Endothelial cell of umbilical vein (primary cell): ENCODE measurements around the gene TSPAN9. TPM values are rescaled to one million over a fixed set of nuclear protein-coding genes. Genes with fewer than 3 reads are reported as not detected.

Source experiments
- BruUV-seq: library from RNA; stranded (reverse); fragments of 400-500 nt; replicated peaks from 2 replicates; lab custom pipeline; 2021; lab: Mats Ljungman, UMichigan
- CTCF ChIA-PET: fragments of 300-600, 350-600 bp; sonication (Branson Sonifier 250); formaldehyde crosslinking; loops from one replicate; lab custom pipeline; 2021; ENCODE audit warnings: antibody characterized with exemption, inconsistent platforms; lab: Charles Lee
- POLR2A ChIA-PET: fragments of 300-600, 350-600 bp; sonication (Branson Sonifier 250); formaldehyde crosslinking; loops from one replicate; lab custom pipeline; 2021; ENCODE audit warnings: antibody characterized with exemption, inconsistent platforms; lab: Charles Lee
- DNase-seq: peaks from one replicate; pipeline ENCODE4 v3.0.0-alpha.2; 2011; ENCODE audit warnings: low read depth, low spot score
- FAIRE-seq: peaks from 2 replicates; lab custom pipeline; 2011; peaks lifted over from hg19 to GRCh38; lab: Jason Lieb, UNC
- H2AFZ ChIP-seq: 2 replicates; pipeline ENCODE4 v1.6.0; 2012; ENCODE audit warnings: low read depth, low read length, control low read depth, inconsistent platforms
- H3K27ac ChIP-seq: 2 replicates; pipeline ENCODE4 v1.5.1; 2011; ENCODE audit warnings: low read depth, mild to moderate bottlenecking, control low read depth, low read length, moderate library complexity; ENCODE audit not compliant: insufficient read depth
- H3K27me3 ChIP-seq, 2 experiments: 2 replicates each; pipeline versions ENCODE4 v1.6.0 to v1.6.1; 2011; ENCODE audit warnings: low read length in 2 of 2, mixed read lengths in 1 of 2; ENCODE audit not compliant: control insufficient read depth in 2 of 2, insufficient read depth in 2 of 2
- H3K36me3 ChIP-seq, 2 experiments: 2 replicates in 1 of 2; 3 replicates in 1 of 2; pipeline ENCODE4 v1.5.1; 2011; ENCODE audit warnings: low read length in 2 of 2, mild to moderate bottlenecking in 1 of 2, moderate library complexity in 1 of 2; ENCODE audit not compliant: control insufficient read depth in 2 of 2, insufficient read depth in 2 of 2; ENCODE audit errors: extremely low read depth in 1 of 2
- H3K4me1 ChIP-seq: 3 replicates; pipeline ENCODE4 v1.5.1; 2011; ENCODE audit warnings: mild to moderate bottlenecking, low read length; ENCODE audit not compliant: control insufficient read depth, insufficient read depth; ENCODE audit errors: extremely low read depth
- H3K4me2 ChIP-seq: 2 replicates; pipeline ENCODE4 v1.6.1; 2011; ENCODE audit warnings: low read length, control low read depth, mixed read lengths; ENCODE audit not compliant: insufficient read depth
- H3K4me3 ChIP-seq, 3 experiments: fragments of 200-600 bp in 1 of 3; sonication (generic), shearing (Covaris generic) in 1 of 3; replicated peaks in 1 of 3; 2 replicates each; pipeline ENCODE4 v1.5.1; 2011 to 2016; ENCODE audit warnings: control low read depth in 3 of 3, low read length in 3 of 3, mild to moderate bottlenecking in 2 of 3, inconsistent platforms in 1 of 3, low read depth in 1 of 3, moderate library complexity in 1 of 3; ENCODE audit not compliant: insufficient read depth in 1 of 3
- H3K79me2 ChIP-seq: 2 replicates; pipeline ENCODE4 v1.6.0; 2012; ENCODE audit warnings: low read length, inconsistent platforms; ENCODE audit not compliant: control insufficient read depth, insufficient read depth
- H3K9ac ChIP-seq: replicated peaks from 2 replicates; pipeline ENCODE3; 2011; ENCODE audit warnings: low read length, control low read depth; ENCODE audit not compliant: insufficient read depth; ENCODE audit errors: extremely low read depth
- H3K9me1 ChIP-seq: replicated peaks from 3 replicates; pipeline ENCODE4 v1.6.0; 2011; ENCODE audit warnings: mild to moderate bottlenecking, low read length; ENCODE audit not compliant: control insufficient read depth, insufficient read depth; ENCODE audit errors: extremely low read depth
- H3K9me3 ChIP-seq: replicated peaks from 2 replicates; pipeline ENCODE4 v1.5.1; 2012; ENCODE audit warnings: low read length, inconsistent platforms; ENCODE audit not compliant: control insufficient read depth, insufficient read depth
- H4K20me1 ChIP-seq: replicated peaks from 2 replicates; pipeline ENCODE3; 2011; ENCODE audit warnings: mild to moderate bottlenecking, low read length; ENCODE audit not compliant: control insufficient read depth, insufficient read depth; ENCODE audit errors: extremely low read depth
- CTCF ChIP-seq, 2 donors: IDR thresholded peaks; 1 replicate in 1 of 2; 2 replicates in 1 of 2; pipeline ENCODE4 v1.5.1; 2011; ENCODE audit warnings: low read length in 2 of 2, mild to moderate bottlenecking in 2 of 2, moderate library complexity in 2 of 2, control low read depth in 1 of 2, inconsistent platforms in 1 of 2, low read depth in 1 of 2; ENCODE audit not compliant: insufficient read depth in 1 of 2; ENCODE audit errors: extremely low read depth in 1 of 2
- EZH2 ChIP-seq: IDR thresholded peaks from 2 replicates; pipeline ENCODE4 v1.6.1; 2012; ENCODE audit warnings: borderline replicate concordance, low read depth, mild to moderate bottlenecking, moderate library complexity, low read length, inconsistent platforms; ENCODE audit not compliant: severe bottlenecking
- FOS ChIP-seq: IDR thresholded peaks from 2 replicates; pipeline ENCODE4 v1.6.1; 2011; ENCODE audit warnings: mild to moderate bottlenecking, low read length, moderate library complexity, borderline replicate concordance; ENCODE audit not compliant: insufficient read depth
- GATA2 ChIP-seq: IDR thresholded peaks from 2 replicates; pipeline ENCODE4 v1.7.0; 2011; ENCODE audit warnings: low read depth, mild to moderate bottlenecking, moderate library complexity, mixed read lengths, low read length; ENCODE audit not compliant: insufficient read length, insufficient read depth
- JUN ChIP-seq: IDR thresholded peaks from 2 replicates; pipeline ENCODE4 v1.6.1; 2011; ENCODE audit warnings: borderline replicate concordance, low read depth; ENCODE audit not compliant: insufficient read length, insufficient read depth
- MAX ChIP-seq: IDR thresholded peaks from 2 replicates; pipeline ENCODE4 v1.6.1; 2011; ENCODE audit not compliant: insufficient read depth, insufficient read length
- MYC ChIP-seq: IDR thresholded peaks from one replicate; pipeline ENCODE4 v1.6.1; 2011; ENCODE audit warnings: mild to moderate bottlenecking, low read depth, low read length
- POLR2A ChIP-seq: IDR thresholded peaks from 2 replicates; pipeline ENCODE4 v1.6.1; 2012; ENCODE audit warnings: low read depth, mild to moderate bottlenecking, control low read depth, low read length
- POLR2AphosphoS5 ChIP-seq: IDR thresholded peaks from 2 replicates; pipeline ENCODE4 v1.6.1; 2012; ENCODE audit warnings: low read depth, mild to moderate bottlenecking, control low read depth, low read length, moderate library complexity; ENCODE audit not compliant: insufficient read depth
- dilution Hi-C: fragments of 300-500 bp; cut with MboI; formaldehyde crosslinking; loops from one replicate; pipeline ENCODE4 v1.15.0; 2019; ENCODE audit warnings: low sequenced_read_pairs; ENCODE audit not compliant: extremely low pct_ligation_motif_present
- intact Hi-C: fragments of 100-400 bp; cut with micrococcal nuclease; formaldehyde crosslinking; loops from one replicate; pipeline ENCODE4 v1.10.0; 2022
- polyA plus RNA-seq, 4 experiments: library from polyadenylated mRNA; depleted of rRNA in 3 of 4; stranded (reverse) in 3 of 4; unstranded in 1 of 4; fragments of >200 nt; gene quantifications; 2 replicates each; pipeline versions ENCODE4 v1.2.1 to v1.2.3, GENCODE V29; 2011 to 2012; ENCODE audit warnings: missing spikeins in 1 of 4
- total RNA-seq: library from RNA; stranded (reverse); gene quantifications from 2 replicates; pipeline ENCODE4 v1.2.3, GENCODE V29; 2021

TSPAN9 gene
- total and polyA plus RNA-seq, 2 donors (not counting 3 experiments of a cell fraction or from before 2014, with no cell fraction given), result 43.3 to 66.8 TPM

- no peak for DNase-seq
These were observed 223.7 kb downstream of the TSPAN9 start for GRCh38 chr12:3300833-3301401.

More at GRCh38 chr12:3300833-3301401, 223.7 kb downstream of the TSPAN9 start:
- no peak overlapping the region for H3K4me2 ChIP-seq
- ChIA-PET CTCF (interaction anchor here (0.6 to 6.4 kb wide), 96 partner anchors 8 to 978 kb away, joined by 3 to 322 read pairs (median 5); partner anchors contain the start of genes CRACR2A and PARP11), POLR2A (interaction anchor here (0.6 kb wide), 1 partner anchor 8 kb away, joined by 3 read pairs; no protein-coding TSS in a partner anchor)
- no peak overlapping the region for H3K27ac ChIP-seq
- no peak overlapping the region for H3K9ac ChIP-seq
- H3K9me3 ChIP-seq, result no peaks in the 10 kb centered on the region
- dilution Hi-C loops (no loop called here), intact Hi-C loops (loop anchor here (1.0 to 5.0 kb wide), 5 partner anchors 32 to 976 kb away; no protein-coding TSS in a partner anchor)
- no peaks in the 10 kb centered on the region for H4K20me1 ChIP-seq
- H3K9me1 ChIP-seq, result no peaks in the 10 kb centered on the region
- H3K79me2 ChIP-seq, result no peaks in the 10 kb centered on the region
- H3K4me3 ChIP-seq, result no peak overlapping the region
- H3K36me3 ChIP-seq, result no peaks in the 10 kb centered on the region
- FAIRE-seq, result no peak
- no TSS peak for BruUV-seq
- no peaks in the 10 kb centered on the region for H3K27me3 ChIP-seq
- peaks cover 22% of the 10 kb centered on the region for H3K4me1 ChIP-seq
- no peak for TF ChIP-seq MYC
- no peak for TF ChIP-seq GATA2
- no peak for TF ChIP-seq EZH2
- TF ChIP-seq JUN, result no peak
- no peak for TF ChIP-seq POLR2AphosphoS5
- TF ChIP-seq MAX, result no peak
- no peak for TF ChIP-seq POLR2A
- TF ChIP-seq CTCF (IDR thresholded peaks at IDR 0.05; ENCODE audit: extremely low read depth in 1 of 2, insufficient read depth in 1 of 2, low read depth in 1 of 2, low read length in 2 of 2), result no peak
- no peak for TF ChIP-seq FOS
- H2AFZ ChIP-seq, result no peak overlapping the region
